IPS DF 4.7 (cell line): Measurements from ENCODE around the gene PDE4B.
"Not testable (repeated sequence)": the region's sequence is repeated elsewhere in the genome, so short reads cannot be mapped to it uniquely, and the experiment has no call there.

Experiments
- DNase-seq: peaks from one replicate; pipeline ENCODE4 v3.0.0-alpha.2; 2013; ENCODE audit warnings: low spot score; ENCODE audit errors: extremely low read depth

PDE4B gene

GRCh38 chr1:65814752-65815151 is 22.1 kb downstream of the PDE4B start:
- DNase-seq = no peak

- no peak for DNase-seq
Observed at GRCh38 chr1:65817891-65818290, 25.2 kb downstream of the PDE4B start.

GRCh38 chr1:65818966-65819365 is 26.3 kb downstream of the PDE4B start:
- DNase-seq = no peak

- no peak for DNase-seq
Observed at GRCh38 chr1:65820983-65821382, 28.3 kb downstream of the PDE4B start.

- DNase-seq = no peak
Observed at GRCh38 chr1:65821386-65821785, 28.7 kb downstream of the PDE4B start.

- DNase-seq = no peak
Observed at GRCh38 chr1:65824103-65824502, 31.4 kb downstream of the PDE4B start.

- DNase-seq = no peak
Observed at GRCh38 chr1:65825741-65826140, 33.0 kb downstream of the PDE4B start.

- no peak for DNase-seq
Observed at GRCh38 chr1:65826782-65827181, 34.1 kb downstream of the PDE4B start.

GRCh38 chr1:65827346-65827745 is 34.7 kb downstream of the PDE4B start:
- DNase-seq = no peak

- no peak for DNase-seq
Observed at GRCh38 chr1:65830306-65830705, 37.6 kb downstream of the PDE4B start.

- DNase-seq = no peak
Observed at GRCh38 chr1:65832296-65832695, 39.6 kb downstream of the PDE4B start.

GRCh38 chr1:65836686-65837085 is 44.0 kb downstream of the PDE4B start:
- no peak for DNase-seq

- no peak for DNase-seq
Observed at GRCh38 chr1:65840683-65841082, 48.0 kb downstream of the PDE4B start.

- DNase-seq = no peak
Observed at GRCh38 chr1:65844296-65844695, 51.6 kb downstream of the PDE4B start.

- no peak for DNase-seq
Observed at GRCh38 chr1:65844821-65845534, 52.3 kb downstream of the PDE4B start.

GRCh38 chr1:65845535-65846060 is 52.9 kb downstream of the PDE4B start:
- no peak for DNase-seq

- no peak for DNase-seq
Observed at GRCh38 chr1:65846866-65847265, 54.2 kb downstream of the PDE4B start.

- no peak for DNase-seq
Observed at GRCh38 chr1:65850281-65850680, 57.6 kb downstream of the PDE4B start.

- not testable (repeated sequence) for DNase-seq
Observed at GRCh38 chr1:65856591-65856990, 63.9 kb downstream of the PDE4B start.

- no peak for DNase-seq
Observed at GRCh38 chr1:65866439-65866838, 73.7 kb downstream of the PDE4B start.

- DNase-seq = no peak
Observed at GRCh38 chr1:65872301-65872700, 79.6 kb downstream of the PDE4B start.

- not testable (repeated sequence) for DNase-seq
Observed at GRCh38 chr1:65878342-65878741, 85.6 kb downstream of the PDE4B start.

- DNase-seq = no peak
Observed at GRCh38 chr1:65880611-65881010, 87.9 kb downstream of the PDE4B start.
